Left lobe of liver (tissue), 2 donors: ENCODE results near the gene TMC8. TPM values are rescaled to one million over a fixed set of nuclear protein-coding genes. Genes with fewer than 3 reads are reported as not detected.
A peak's percentile ranks its signal among the peaks of the same experiment; 100 is the strongest.

Source experiments
- ATAC-seq: fragments of 200-7000 bp; cut with Tn5 transposase; one replicate; pipeline ENCODE4 v1.9.1; 2020; ENCODE audit warnings: mild to moderate bottlenecking, moderate library complexity
- DNase-seq: peaks from one replicate; pipeline ENCODE4 v3.0.0-alpha.2; 2020; ENCODE audit warnings: low spot score
- total RNA-seq: library from RNA; stranded (reverse); gene quantifications from one replicate; pipeline ENCODE4 v1.2.1, GENCODE V29; 2021
- donor health status: DM: no; HTN: no; CAD: no; lungs with moderate emphysema.
- donor health status: DM: no; HTN: yes; CAD: no.

Gene TMC8
- total RNA-seq, 1 donor from 2014 or later = 3.9 TPM

- ATAC-seq (peak; percentile 85), DNase-seq (peak; percentile 94)
These were observed 43.8 kb downstream of the TMC8 start for GRCh38 chr17:78174346-78174869.

GRCh38 chr17:78174870-78175642 lies 44.5 kb downstream of the TMC8 start:
- ATAC-seq = peak; percentile 75
- DNase-seq = peak; percentile 91

GRCh38 chr17:78175643-78175981 lies 45.0 kb downstream of the TMC8 start:
- ATAC-seq (no peak), DNase-seq (no peak)

DNA sequence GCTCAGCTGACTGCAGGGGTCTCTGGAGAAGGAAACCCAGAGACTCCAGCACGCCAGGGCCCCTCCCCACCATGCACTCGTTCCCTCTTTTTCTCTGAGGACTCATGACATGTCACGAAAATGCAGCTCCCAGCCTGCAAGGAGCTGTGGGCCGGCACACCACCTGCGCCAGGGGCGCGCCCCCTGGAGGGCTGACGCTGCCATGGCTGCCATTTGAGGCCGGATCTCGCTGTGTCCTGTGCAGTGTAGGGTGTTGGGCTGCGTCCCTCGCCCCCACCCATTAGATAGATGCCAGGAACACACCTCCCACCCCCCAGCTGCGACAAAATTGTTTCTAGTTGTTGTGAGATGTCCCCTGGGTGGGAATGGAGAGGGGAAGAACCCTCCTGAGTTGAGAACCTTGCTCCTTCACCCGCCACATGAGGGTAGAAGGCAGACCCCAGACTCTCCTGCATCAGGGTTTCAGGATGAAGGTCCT lies 46.0 kb downstream of the TMC8 start:
- no peak for ATAC-seq
- no peak for DNase-seq

- ATAC-seq (no peak), DNase-seq (no peak)
These were observed 48.8 kb downstream of the TMC8 start for GRCh38 chr17:78179372-78179771.

- no peak for DNase-seq
These were observed 49.5 kb downstream of the TMC8 start for GRCh38 chr17:78180083-78180482.

DNA sequence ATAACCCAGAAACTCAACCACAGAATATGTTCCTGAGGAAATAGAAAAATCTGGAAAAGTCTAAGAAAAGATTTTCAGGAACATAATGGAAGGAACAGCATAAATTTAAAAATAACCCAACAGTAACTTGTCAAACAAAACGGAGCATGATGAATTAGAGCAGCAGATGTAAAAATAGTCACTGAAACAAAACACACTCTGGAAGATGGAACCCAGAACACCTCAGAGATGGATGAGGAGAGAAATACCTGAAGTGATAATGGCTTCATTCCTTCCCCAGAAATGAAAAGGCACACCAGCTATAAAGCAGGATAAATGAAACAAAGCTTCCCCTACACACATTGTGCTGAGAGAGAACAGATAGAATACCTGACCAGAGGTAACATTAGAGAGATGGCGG lies 49.9 kb downstream of the TMC8 start:
- ATAC-seq = no peak
- no peak for DNase-seq

More at GRCh38 chr17:78180083-78180482, 49.5 kb downstream of the TMC8 start:
- no peak for ATAC-seq

DNA sequence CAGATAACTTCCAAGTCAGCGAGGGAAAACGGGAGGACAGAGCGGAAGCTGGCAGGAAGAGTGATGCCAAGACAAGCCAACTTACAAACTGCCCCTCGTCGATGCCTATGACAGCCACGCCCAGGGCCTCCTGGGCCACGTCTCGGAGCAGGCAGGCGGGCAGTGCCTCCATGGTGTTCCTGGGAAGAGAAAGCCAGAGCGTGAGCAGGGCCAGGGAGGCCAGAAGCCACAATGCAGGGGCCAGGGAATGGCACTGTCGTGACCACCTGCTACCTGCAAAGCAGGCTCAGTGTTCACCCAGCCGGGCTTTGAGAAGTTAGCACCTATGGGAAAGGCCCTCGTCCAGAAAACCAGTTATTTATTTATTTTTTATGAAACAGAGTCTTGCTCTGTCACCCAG lies 51.9 kb downstream of the TMC8 start:
- no peak for DNase-seq
- no peak for ATAC-seq

DNA sequence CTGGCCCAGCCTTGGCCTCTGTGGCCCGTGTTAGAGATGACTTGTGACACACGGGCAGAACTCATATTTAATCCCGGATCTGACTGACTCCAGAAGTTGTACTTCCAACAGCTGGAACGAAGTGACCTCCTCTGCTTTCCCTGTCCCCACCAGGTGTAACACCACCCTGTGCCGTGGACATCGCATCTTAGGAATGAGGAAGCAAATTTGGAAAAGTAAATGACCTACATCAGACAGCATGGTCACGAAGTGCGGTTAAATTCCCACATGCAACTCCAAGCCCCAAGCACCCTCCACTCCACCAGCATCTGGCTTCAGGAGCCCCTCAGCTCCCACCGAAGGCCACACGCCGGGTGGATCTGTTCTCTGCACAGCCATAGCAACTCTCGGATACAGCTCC lies 53.3 kb downstream of the TMC8 start:
- ATAC-seq = no peak
- no peak for DNase-seq

DNA sequence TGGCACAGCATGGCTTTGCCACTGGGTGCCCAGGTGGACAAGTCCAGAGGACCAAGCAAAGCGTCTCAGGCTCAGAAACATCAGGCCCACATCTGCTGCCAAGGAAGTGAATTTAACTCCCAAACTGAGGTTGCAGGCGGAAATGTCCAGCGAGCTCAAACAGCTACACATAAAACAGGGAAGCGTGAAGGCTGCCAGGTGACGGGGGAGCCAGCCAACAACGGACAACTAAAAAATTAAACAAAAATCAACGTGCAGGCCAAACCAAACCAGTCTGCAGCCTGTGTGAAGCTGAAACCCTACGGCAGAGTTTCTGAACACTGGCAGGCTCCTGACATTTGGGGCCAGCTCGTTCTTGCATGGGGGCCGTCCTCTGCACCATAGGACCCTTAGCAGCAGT lies 53.8 kb downstream of the TMC8 start:
- ATAC-seq = peak; percentile 5
- DNase-seq = peak; percentile 75

DNA sequence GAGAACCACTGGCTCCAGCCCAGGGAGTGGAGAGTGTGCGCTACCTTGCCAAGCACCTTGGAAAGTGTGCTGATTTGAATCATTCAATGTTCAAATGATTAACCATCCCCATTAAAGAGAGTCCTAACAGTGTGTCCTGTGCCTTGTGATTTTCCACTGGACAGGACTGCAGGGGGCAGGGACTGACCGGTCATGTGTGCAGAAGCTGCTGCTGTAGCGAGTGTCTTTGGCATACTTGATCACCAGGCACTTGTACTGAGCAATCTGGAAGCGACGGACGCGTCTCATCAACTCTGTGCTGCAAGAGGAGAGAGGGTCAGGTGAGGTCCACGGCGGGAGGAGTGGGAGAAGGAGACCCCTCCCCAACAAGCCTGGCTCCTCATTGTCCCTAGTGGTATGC lies 54.3 kb downstream of the TMC8 start:
- DNase-seq (peak; percentile 89), ATAC-seq (peak; percentile 64)

GRCh38 chr17:78185981-78186691 lies 55.6 kb downstream of the TMC8 start:
- ATAC-seq (no peak), DNase-seq (no peak)

DNA sequence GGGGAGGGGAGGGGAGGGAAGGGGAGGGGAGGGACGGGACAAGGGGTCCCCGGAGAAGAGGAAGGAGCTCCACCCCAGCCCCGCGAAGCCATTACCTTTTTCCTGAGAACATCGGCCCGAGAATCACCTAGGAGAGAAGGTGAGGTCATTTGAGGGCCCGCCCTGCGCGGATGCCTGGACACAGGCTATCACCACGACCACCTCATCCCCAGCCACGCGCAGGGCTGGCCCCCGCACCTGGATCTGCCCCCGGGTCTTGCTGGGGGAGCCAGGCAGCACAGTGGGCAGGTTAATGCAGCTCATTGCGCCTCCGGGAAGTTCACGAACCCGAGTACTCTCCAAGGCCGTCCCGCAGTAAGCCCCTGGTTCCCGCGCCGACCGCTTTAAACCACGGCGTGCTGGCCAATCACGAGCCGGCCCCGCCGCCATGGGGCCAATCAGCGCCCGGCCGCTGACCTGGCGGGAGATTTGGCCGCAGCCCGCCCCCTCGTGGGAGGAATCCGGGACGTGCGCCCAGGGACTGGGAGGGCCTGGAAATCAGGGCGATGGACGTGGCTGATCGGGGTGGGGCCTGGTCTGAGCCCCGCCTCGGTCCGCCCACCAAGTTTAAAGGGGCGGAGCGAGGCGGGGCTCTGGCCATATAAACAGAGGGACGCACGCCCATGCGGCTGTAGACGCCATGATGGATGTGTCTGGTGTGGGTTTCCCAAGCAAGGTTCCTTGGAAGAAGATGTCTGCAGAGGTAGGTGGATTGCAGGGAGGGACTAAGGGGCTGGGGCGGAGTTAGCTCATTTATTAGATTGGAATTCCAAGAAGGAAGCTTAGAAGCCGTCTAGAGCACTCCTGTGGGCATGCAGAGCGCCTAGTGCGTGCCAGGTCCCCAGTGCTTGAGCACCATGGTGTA lies 56.4 kb downstream of the TMC8 start, which contains the start of the genes AFMID and TK1:
AFMID (plus strand) TSS at position 671 of the 904 bp plus-strand sequence; CDS start at position 680, 9 bp downstream.
TK1 (minus strand) TSS at position 361 of the 904 bp plus-strand sequence; CDS start at position 303, 58 bp downstream.
- peak; percentile 99 for DNase-seq
- peak; percentile 80 for ATAC-seq

Other genes with a start within 250 kb of the TMC8 start
- gene TNRC6C, start 172.1 kb upstream of the TMC8 start, total RNA-seq = 11.0 TPM
- gene TMC6, start 2.0 kb upstream of the TMC8 start, total RNA-seq = 14.6 TPM
- gene C17orf99, start 15.6 kb downstream of the TMC8 start, total RNA-seq = not detected
- 44.1 TPM for gene SYNGR2, start 37.8 kb downstream of the TMC8 start, total RNA-seq
- 2.6 TPM for gene TK1, start 56.3 kb downstream of the TMC8 start, total RNA-seq
- gene AFMID, start 56.6 kb downstream of the TMC8 start, total RNA-seq = 145 TPM
- gene BIRC5, start 83.5 kb downstream of the TMC8 start, total RNA-seq = 0.88 TPM
- gene TMEM235, start 100.9 kb downstream of the TMC8 start, total RNA-seq = not detected
- 2.7 TPM for gene SOCS3, start 229.3 kb downstream of the TMC8 start, total RNA-seq
- gene PGS1, start 247.9 kb downstream of the TMC8 start, total RNA-seq = 9.1 TPM